ENCODE measurements around the gene CCDC85C.

CCDC85C gene

DNA sequence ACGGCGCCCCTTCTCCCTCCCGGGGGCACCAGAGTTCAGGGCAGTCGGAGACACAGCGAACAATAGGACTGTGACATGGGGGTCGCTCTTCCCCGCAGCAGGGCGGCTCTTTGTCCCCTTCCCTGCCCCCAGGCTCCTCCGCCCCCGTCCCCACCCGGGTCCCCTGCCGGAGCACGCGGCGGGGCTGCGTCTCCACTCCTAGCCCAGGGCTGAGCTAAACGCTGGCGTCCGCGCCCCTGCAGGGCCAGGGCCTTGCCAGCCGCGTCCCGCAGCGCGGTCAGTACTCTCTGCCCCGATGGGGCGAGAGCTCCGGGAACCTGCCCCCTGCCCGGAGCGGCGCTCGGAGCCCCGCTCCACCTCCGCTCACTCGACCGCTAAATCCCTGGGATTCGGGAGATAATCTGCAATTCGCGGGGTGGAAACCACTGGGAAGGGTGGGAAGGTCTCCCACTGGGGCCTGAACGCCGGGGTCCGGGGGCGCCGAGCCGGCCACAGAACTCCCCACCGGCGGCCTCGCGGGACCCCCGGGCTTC lies 825 bp upstream of the CCDC85C start:
- peak; percentile 93 for DNase-seq

DNA sequence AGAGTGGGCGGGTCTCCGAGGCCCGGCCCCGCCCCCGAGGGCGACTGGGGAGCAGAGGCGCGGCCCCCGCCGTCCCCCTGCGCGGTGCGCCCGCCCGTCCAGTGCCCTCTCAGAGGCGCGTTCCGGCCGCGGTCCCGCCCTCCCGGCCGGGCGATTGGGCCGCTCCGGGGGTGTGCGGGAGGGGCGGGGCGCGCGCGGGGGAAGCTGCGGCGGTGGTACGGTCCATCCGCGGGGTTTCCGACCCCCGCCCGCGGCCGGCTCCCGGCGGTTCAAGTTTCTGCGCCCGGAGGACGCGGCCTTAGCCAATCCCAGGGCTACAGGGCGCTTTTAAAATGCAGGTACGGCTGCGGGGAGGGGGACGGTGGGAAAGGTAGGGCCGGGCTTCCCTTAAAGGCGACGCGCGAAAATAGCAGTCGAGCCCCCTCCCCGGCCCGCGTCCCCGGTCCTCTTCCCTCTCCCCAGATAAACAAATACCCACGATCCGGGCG lies 315 bp upstream of the CCDC85C start:
- peak; percentile 99 for DNase-seq

- peak; percentile 48 for DNase-seq
Observed at GRCh38 chr14:99602788-99603415, 1.1 kb downstream of the CCDC85C start.

GRCh38 chr14:99602054-99602787 lies 1.8 kb downstream of the CCDC85C start:
- DNase-seq = peak; percentile 64

DNA sequence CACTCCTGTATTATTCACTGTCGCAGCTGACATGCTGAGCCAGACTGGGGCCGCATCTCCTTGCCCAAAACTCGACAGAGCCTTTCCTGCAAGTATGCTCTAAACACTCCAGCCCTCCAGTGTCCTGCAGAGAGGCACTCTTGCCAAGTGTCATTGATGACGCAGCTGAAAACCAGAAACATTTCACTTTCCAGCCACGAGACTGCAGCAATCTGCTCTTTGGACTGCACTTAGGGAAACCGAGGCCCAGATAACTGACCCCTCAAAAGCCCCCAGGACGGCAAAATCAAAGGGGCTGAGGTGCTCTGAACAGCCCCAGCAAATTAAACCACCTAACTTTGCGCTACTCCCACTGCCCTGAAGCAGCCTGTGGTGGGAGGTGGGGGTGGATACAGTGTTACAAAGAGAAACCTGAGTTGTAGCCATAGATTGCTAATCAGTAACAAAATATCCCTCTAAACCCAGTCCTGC lies 2.6 kb downstream of the CCDC85C start:
- DNase-seq = no peak

GRCh38 chr14:99600232-99600888 lies 3.6 kb downstream of the CCDC85C start:
- DNase-seq = no peak

- DNase-seq = no peak
Observed at GRCh38 chr14:99599393-99599792, 4.6 kb downstream of the CCDC85C start.

DNA sequence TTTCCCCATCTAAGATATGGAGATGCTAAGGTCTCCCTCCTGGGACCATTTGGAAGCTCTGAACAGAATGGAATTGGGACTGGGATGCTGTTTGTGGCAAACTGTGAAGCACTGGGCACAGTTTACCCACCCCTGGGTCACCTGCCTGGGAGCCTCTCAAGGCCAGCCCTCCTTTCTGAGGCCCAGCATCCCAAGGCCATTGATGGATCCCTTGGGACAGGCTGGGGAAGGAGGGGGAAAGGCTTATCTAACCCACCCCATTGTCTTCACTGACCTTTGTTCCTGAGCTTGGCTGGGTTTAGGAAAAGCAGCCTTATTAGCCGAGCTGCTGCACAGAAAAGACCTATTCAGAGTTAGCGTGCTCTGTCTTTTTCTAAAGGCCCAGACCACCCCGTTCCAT lies 5.2 kb downstream of the CCDC85C start:
- no peak for DNase-seq

GRCh38 chr14:99597911-99598600 lies 6.0 kb downstream of the CCDC85C start:
- DNase-seq = no peak

GRCh38 chr14:99596772-99597171 lies 7.2 kb downstream of the CCDC85C start:
- no peak for DNase-seq

GRCh38 chr14:99596071-99596627 lies 7.9 kb downstream of the CCDC85C start:
- peak; percentile 46 for DNase-seq

GRCh38 chr14:99595524-99595923 lies 8.5 kb downstream of the CCDC85C start:
- no peak for DNase-seq

DNA sequence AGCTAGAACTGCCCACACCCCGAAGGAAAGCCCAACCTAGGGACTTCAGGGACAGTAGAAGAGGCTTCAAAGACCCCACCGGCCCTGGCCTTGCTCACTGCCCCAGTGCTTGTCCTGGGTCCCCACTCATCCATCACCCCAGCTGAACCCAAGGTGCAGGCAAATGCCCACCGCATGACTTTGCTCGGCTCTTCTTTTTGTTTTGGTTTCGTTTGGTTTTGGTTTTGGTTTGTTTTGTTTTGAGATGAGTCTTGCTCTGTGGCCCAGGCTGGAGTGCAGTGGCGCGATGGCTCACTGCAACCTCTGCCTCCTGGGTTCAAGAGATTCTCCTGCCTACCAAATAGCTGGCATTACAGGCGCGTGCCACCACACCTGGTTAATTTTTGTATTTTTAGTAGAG lies 9.0 kb downstream of the CCDC85C start:
- no peak for DNase-seq

GRCh38 chr14:99593971-99594841 lies 9.8 kb downstream of the CCDC85C start:
- DNase-seq = no peak

DNA sequence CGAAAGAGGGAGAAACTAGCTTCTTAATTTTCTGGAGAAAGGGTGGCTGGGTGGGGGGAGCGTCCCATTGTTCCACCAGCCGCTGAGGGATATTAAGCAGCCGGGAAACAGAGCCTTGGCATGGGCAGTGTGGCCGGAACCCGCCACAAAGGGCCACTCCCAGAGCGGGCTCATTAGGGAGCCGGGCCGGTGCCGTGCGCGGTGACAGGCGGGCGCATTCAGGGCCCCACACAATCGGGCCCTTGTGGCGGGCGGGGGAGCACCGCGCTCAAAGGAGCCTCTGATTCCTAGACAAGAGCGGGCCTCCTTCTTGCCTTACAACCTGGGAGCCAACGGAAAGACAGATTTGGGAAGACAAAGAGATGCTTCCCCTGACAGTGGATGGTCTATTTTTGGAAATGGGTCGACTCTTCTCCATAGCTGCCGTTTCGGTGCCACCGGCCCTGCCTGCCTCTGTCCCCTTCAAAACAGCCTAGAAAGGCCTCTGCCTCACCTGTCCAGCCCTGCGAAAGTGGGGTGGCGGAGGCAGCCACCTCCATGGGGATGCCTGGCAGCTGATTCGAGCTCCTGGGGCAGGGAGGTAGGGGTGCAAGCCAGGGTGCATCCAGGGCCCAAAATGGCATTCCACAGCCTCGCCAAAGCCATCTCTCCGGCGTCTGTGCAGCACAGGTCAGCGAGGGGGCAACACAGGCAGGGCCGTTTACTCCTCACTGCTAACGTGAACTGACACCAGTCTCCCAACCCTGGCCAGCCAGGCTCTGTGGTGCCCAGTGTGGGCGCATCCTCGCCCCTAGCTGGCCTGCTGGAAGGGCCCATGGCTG lies 10.9 kb downstream of the CCDC85C start:
- DNase-seq = no peak

GRCh38 chr14:99592394-99592793 lies 11.6 kb downstream of the CCDC85C start:
- no peak for DNase-seq

GRCh38 chr14:99590746-99591555 lies 13.1 kb downstream of the CCDC85C start:
- DNase-seq = no peak

DNA sequence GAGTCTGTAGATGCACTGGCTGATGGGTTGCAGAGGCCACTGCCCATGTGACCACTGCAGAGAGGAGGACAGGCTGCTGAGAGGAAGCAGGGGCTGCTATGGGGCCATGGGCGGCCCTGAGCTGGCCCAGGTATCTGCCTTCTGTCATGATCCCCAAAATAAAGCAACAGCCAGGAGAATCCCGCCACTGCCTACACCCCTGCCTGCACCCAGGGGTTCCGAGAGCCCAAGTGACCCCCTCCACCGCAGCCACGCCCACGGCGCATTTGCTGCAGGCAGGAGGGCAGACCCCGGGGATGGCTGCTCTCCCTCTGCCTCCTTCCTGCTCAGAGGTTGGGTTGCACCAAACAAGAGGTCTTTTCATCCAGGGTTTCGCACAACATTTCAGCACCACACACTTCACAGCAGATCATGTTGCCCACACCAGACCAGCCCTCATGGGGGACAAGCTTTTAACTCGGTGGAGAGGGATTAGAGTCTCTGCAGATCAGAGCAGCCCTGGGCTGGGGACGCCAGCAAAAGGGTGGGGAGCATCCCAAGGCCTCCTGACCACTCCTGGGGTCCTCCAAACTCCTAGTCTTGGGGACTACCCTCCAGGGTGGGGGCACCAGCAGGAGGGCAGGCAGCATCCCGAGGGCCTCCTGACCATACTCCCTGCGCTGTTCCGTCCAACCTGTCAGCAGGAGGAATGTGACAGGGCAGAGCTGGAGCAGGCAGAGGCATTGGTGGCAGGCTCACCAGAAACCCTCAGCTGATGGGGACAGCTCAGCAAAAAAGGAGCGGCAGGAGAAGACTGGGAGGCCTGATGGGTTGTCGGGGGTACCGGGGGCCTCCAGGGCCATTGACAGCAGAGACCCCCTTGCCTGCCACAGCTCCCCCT lies 14.1 kb downstream of the CCDC85C start:
- no peak for DNase-seq

GRCh38 chr14:99589031-99589441 lies 15.0 kb downstream of the CCDC85C start:
- DNase-seq = no peak
